ENCODE results near the gene TSPAN12. TPM values are rescaled to one million over a fixed set of nuclear protein-coding genes. Genes with fewer than 3 reads are reported as not detected.

Gene TSPAN12
- total and polyA plus RNA-seq, 2 of the 8 experiments (the other 6 are each of a cell fraction or from before 2014, with no cell fraction given) = 6.1 to 17.9 TPM

Other genes starting within 250 kb of the TSPAN12 start
- 13.9 and 17.7 TPM in 2 replicates for gene ING3, start 92.6 kb upstream of the TSPAN12 start, total RNA-seq (2021; fragmentation: NEBNext Ultra II Directional; extraction: Animal tissue kit (Norgen Biotek cat#: 25700))
- 3.1 and 6.0 TPM in 2 replicates for gene ING3, start 92.6 kb upstream of the TSPAN12 start, polyA plus RNA-seq (2011; rRNA removed)
- gene CPED1, start 130.6 kb upstream of the TSPAN12 start, total RNA-seq (2021; fragmentation: NEBNext Ultra II Directional; extraction: Animal tissue kit (Norgen Biotek cat#: 25700)) = 0.25 and 0.39 TPM in 2 replicates
- 0.08 and 0.22 TPM in 2 replicates for gene CPED1, start 130.6 kb upstream of the TSPAN12 start, polyA plus RNA-seq (2011; rRNA removed)

Data from H1 (cell line).